Fibroblast of lung (primary cell): Measurements from ENCODE around the gene PCGF3. TPM values are rescaled to one million over a fixed set of nuclear protein-coding genes. Genes with fewer than 3 reads are reported as not detected.

Source experiments
- DNase-seq, 2 donors: peaks; one replicate each; pipeline versions ENCODE4 v3.0.0 to v3.0.0-alpha.2; 2010; ENCODE audit warnings: low read depth in 2 of 2
- H2AFZ ChIP-seq: 2 replicates; pipeline ENCODE4 v1.5.1; 2012; ENCODE audit warnings: low read length, control low read depth, inconsistent platforms
- H3K27ac ChIP-seq: 2 replicates; pipeline ENCODE4 v1.5.1; 2011; ENCODE audit warnings: low read length, control low read depth; ENCODE audit not compliant: insufficient read depth
- H3K27me3 ChIP-seq: 2 replicates; pipeline ENCODE4 v1.5.1; 2011; ENCODE audit warnings: mild to moderate bottlenecking, low read length; ENCODE audit not compliant: control insufficient read depth, insufficient read depth
- H3K36me3 ChIP-seq: 2 replicates; pipeline ENCODE4 v1.5.1; 2011; ENCODE audit warnings: low read length; ENCODE audit not compliant: control insufficient read depth, insufficient read depth
- H3K4me1 ChIP-seq: 2 replicates; pipeline ENCODE4 v1.5.1; 2011; ENCODE audit warnings: low read length; ENCODE audit not compliant: control insufficient read depth, insufficient read depth; ENCODE audit errors: extremely low read depth
- H3K4me2 ChIP-seq: 2 replicates; pipeline ENCODE4 v1.5.1; 2011; ENCODE audit warnings: low read length, control low read depth; ENCODE audit not compliant: insufficient read depth; ENCODE audit errors: extremely low read depth
- H3K4me3 ChIP-seq, 4 experiments: fragments of 200-600 bp in 1 of 4; sonication (generic) in 1 of 4; replicated peaks in 1 of 4; 2 replicates each; pipeline ENCODE4 v1.5.1; 2011 to 2016; ENCODE audit warnings: low read length in 4 of 4, low read depth in 3 of 4, mild to moderate bottlenecking in 3 of 4, control low read depth in 2 of 4, inconsistent platforms in 1 of 4, mixed read lengths in 1 of 4; ENCODE audit not compliant: insufficient read depth in 1 of 4; ENCODE audit errors: control extremely low read depth in 1 of 4
- H3K79me2 ChIP-seq: 2 replicates; pipeline ENCODE4 v1.5.1; 2012; ENCODE audit warnings: mild to moderate bottlenecking, low read length, inconsistent platforms; ENCODE audit not compliant: control insufficient read depth, insufficient read depth
- H3K9ac ChIP-seq: 2 replicates; pipeline ENCODE4 v1.5.1; 2011; ENCODE audit warnings: mild to moderate bottlenecking, low read length, control low read depth; ENCODE audit not compliant: insufficient read depth
- H3K9me3 ChIP-seq: 2 replicates; pipeline ENCODE4 v1.5.1; 2012; ENCODE audit warnings: low read depth, low read length; ENCODE audit not compliant: control insufficient read depth, insufficient read depth
- H4K20me1 ChIP-seq: 2 replicates; pipeline ENCODE4 v1.5.1; 2011; ENCODE audit warnings: low read length; ENCODE audit not compliant: control insufficient read depth, insufficient read depth; ENCODE audit errors: extremely low read depth
- EZH2 ChIP-seq: IDR thresholded peaks from 2 replicates; pipeline ENCODE4 v1.5.1; 2012; ENCODE audit warnings: low read length, control low read depth, mild to moderate bottlenecking; ENCODE audit errors: missing control alignments
- polyA plus RNA-seq, 2 donors: library from polyadenylated mRNA; depleted of rRNA in 1 of 2; stranded (reverse) in 1 of 2; unstranded in 1 of 2; fragments of >200 nt; gene quantifications; 2 replicates each; pipeline ENCODE4 v1.2.1, GENCODE V29; 2011 to 2012; ENCODE audit warnings: missing spikeins in 1 of 2
- total RNA-seq: library from RNA; depleted of rRNA; stranded (reverse); fragments of >200 nt; gene quantifications from 2 replicates; pipeline ENCODE4 v1.2.1, GENCODE V29; 2014
- TF ChIP-seq, protein P1 (sequence below), 2 donors: IDR thresholded peaks in 1 of 2; conservative IDR thresholded peaks in 1 of 2; 1 replicate in 1 of 2; 2 replicates in 1 of 2; pipeline ENCODE4 v1.5.1; 2011 to 2012; ENCODE audit warnings: low read length in 2 of 2, control low read depth in 1 of 2, inconsistent platforms in 1 of 2, low read depth in 1 of 2, mild to moderate bottlenecking in 1 of 2

Gene PCGF3
- total and polyA plus RNA-seq, 2 donors (not counting 1 experiment from before 2014, with no cell fraction given): 24.8 to 27.1 TPM

- no peaks in the 10 kb centered on the region for H4K20me1 ChIP-seq
Measured at GRCh38 chr4:717601-718320, 12.1 kb downstream of the PCGF3 start.

DNA sequence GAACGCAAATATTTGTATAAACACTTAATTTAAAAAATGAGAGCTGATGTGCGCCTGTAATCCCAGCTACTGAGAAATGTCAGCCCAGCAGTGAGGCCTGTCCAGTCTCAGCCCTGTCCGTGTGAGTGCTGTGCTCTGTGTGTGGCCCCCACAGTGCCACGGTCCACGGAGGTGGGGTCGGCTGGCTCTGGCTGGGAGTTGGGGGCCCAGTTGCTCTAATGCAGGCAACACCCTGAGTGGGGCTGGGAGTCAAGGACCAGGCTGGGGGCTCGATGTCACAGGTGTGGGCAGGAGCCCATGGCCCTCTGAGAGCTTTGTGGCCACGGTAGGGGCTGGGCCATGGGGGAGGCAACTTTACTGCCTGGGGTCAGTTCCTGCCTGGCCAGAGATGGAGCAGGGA is 12.8 kb downstream of the PCGF3 start:
- no peak overlapping the region for H3K4me3 ChIP-seq
- no peaks in the 10 kb centered on the region for H4K20me1 ChIP-seq
- no peaks in the 10 kb centered on the region for H3K9me3 ChIP-seq
- TF ChIP-seq, protein P1, sequence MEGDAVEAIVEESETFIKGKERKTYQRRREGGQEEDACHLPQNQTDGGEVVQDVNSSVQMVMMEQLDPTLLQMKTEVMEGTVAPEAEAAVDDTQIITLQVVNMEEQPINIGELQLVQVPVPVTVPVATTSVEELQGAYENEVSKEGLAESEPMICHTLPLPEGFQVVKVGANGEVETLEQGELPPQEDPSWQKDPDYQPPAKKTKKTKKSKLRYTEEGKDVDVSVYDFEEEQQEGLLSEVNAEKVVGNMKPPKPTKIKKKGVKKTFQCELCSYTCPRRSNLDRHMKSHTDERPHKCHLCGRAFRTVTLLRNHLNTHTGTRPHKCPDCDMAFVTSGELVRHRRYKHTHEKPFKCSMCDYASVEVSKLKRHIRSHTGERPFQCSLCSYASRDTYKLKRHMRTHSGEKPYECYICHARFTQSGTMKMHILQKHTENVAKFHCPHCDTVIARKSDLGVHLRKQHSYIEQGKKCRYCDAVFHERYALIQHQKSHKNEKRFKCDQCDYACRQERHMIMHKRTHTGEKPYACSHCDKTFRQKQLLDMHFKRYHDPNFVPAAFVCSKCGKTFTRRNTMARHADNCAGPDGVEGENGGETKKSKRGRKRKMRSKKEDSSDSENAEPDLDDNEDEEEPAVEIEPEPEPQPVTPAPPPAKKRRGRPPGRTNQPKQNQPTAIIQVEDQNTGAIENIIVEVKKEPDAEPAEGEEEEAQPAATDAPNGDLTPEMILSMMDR (conservative IDR thresholded peaks at IDR 0.05 in 1 of 2, IDR thresholded peaks at IDR 0.05 in 1 of 2; ENCODE audit: low read depth in 1 of 2, low read length in 2 of 2): no peak
- no peak for TF ChIP-seq EZH2
- no peaks in the 10 kb centered on the region for H3K27me3 ChIP-seq
- H3K4me1 ChIP-seq: peaks cover 10% of the 10 kb centered on the region
- DNase-seq: no peak
- H2AFZ ChIP-seq: no peak overlapping the region
- H3K79me2 ChIP-seq: peaks cover 64% of the 10 kb centered on the region
- no peak overlapping the region for H3K27ac ChIP-seq
- H3K9ac ChIP-seq: no peak overlapping the region
- H3K4me2 ChIP-seq: no peak overlapping the region
- H3K36me3 ChIP-seq: peaks cover 3% of the 10 kb centered on the region

More at GRCh38 chr4:717601-718320, 12.1 kb downstream of the PCGF3 start:
- TF ChIP-seq EZH2: no peak
- TF ChIP-seq, protein P1 (conservative IDR thresholded peaks at IDR 0.05 in 1 of 2, IDR thresholded peaks at IDR 0.05 in 1 of 2; ENCODE audit: low read depth in 1 of 2, low read length in 2 of 2): no peak
- H3K27me3 ChIP-seq: no peaks in the 10 kb centered on the region
- no peak overlapping the region for H2AFZ ChIP-seq
- no peaks in the 10 kb centered on the region for H3K9me3 ChIP-seq
- no peak for DNase-seq
- no peak overlapping the region for H3K4me3 ChIP-seq
- H3K36me3 ChIP-seq: no peaks in the 10 kb centered on the region
- H3K4me2 ChIP-seq: no peak overlapping the region
- H3K4me1 ChIP-seq: peaks cover 10% of the 10 kb centered on the region
- H3K9ac ChIP-seq: no peak overlapping the region
- no peak overlapping the region for H3K27ac ChIP-seq
- H3K79me2 ChIP-seq: peaks cover 65% of the 10 kb centered on the region

- Histone ChIP-seq H3K4me1 (peaks cover 15% of the 10 kb centered on the region), H4K20me1 (no peaks in the 10 kb centered on the region), H3K4me3 (no peak overlapping the region), H3K27me3 (no peaks in the 10 kb centered on the region), H3K36me3 (peaks cover 3% of the 10 kb centered on the region), H3K27ac (no peak overlapping the region), H3K4me2 (no peak overlapping the region), H3K9me3 (no peaks in the 10 kb centered on the region), H2AFZ (no peak overlapping the region), H3K79me2 (peaks cover 58% of the 10 kb centered on the region), H3K9ac (no peak overlapping the region)
- no peak for TF ChIP-seq EZH2
- TF ChIP-seq, protein P1 (conservative IDR thresholded peaks at IDR 0.05 in 1 of 2, IDR thresholded peaks at IDR 0.05 in 1 of 2; ENCODE audit: low read depth in 1 of 2, low read length in 2 of 2): no peak
- no peak for DNase-seq
Measured at GRCh38 chr4:720111-720860, 14.7 kb downstream of the PCGF3 start.
